ENCODE measurements around the gene VSTM4. TPM values are rescaled to one million over a fixed set of nuclear protein-coding genes. Genes with fewer than 3 reads are reported as not detected.

VSTM4 gene
- total RNA-seq, 1 experiment from 2014 or later, result 0.13 TPM

- no peaks in the 10 kb centered on the region; the same call in 1 of the 2 replicates for H3K27me3 ChIP-seq (ENCODE audit: control insufficient read depth, insufficient read depth, low read length)
- intact Hi-C loops (cut with micrococcal nuclease; ENCODE audit: unreplicated experiment), result no loop called here
Observed at GRCh38 chr10:49015700-49016099, 99.6 kb downstream of the VSTM4 start.

GRCh38 chr10:49012603-49013002, 102.7 kb downstream of the VSTM4 start:
- Histone ChIP-seq H3K4me3 (ENCODE audit: low read depth in 2 of 2, low read length in 2 of 2) (no peak overlapping the region), H3K27me3 (ENCODE audit: control insufficient read depth, insufficient read depth, low read length) (no peaks in the 10 kb centered on the region; the same call in 1 of the 2 replicates), H3K9me3 (ENCODE audit: control insufficient read depth, insufficient read depth, low read depth, low read length) (no peaks in the 10 kb centered on the region), H3K4me1 (ENCODE audit: control insufficient read depth, insufficient read depth, low read length) (no peaks in the 10 kb centered on the region), H3K36me3 (ENCODE audit: control insufficient read depth, insufficient read depth, low read length) (no peaks in the 10 kb centered on the region), H3K27ac (ENCODE audit: low read length) (no peak overlapping the region)
- DNase-seq (ENCODE audit: low read depth, low spot score) (no peak), ATAC-seq (no peak)
- TF ChIP-seq, protein P1, sequence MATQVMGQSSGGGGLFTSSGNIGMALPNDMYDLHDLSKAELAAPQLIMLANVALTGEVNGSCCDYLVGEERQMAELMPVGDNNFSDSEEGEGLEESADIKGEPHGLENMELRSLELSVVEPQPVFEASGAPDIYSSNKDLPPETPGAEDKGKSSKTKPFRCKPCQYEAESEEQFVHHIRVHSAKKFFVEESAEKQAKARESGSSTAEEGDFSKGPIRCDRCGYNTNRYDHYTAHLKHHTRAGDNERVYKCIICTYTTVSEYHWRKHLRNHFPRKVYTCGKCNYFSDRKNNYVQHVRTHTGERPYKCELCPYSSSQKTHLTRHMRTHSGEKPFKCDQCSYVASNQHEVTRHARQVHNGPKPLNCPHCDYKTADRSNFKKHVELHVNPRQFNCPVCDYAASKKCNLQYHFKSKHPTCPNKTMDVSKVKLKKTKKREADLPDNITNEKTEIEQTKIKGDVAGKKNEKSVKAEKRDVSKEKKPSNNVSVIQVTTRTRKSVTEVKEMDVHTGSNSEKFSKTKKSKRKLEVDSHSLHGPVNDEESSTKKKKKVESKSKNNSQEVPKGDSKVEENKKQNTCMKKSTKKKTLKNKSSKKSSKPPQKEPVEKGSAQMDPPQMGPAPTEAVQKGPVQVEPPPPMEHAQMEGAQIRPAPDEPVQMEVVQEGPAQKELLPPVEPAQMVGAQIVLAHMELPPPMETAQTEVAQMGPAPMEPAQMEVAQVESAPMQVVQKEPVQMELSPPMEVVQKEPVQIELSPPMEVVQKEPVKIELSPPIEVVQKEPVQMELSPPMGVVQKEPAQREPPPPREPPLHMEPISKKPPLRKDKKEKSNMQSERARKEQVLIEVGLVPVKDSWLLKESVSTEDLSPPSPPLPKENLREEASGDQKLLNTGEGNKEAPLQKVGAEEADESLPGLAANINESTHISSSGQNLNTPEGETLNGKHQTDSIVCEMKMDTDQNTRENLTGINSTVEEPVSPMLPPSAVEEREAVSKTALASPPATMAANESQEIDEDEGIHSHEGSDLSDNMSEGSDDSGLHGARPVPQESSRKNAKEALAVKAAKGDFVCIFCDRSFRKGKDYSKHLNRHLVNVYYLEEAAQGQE (IDR thresholded peaks at IDR 0.05; ENCODE audit: insufficient read depth in 1 of 2, low read depth in 2 of 2, low read length in 1 of 2), result no peak
- TF ChIP-seq TCF7L2 (IDR thresholded peaks at IDR 0.05; ENCODE audit: low read depth, low read length) (no peak), POLR2AphosphoS5 (IDR thresholded peaks at IDR 0.05; ENCODE audit: low read depth, low read length) (no peak)
- POLR2A ChIA-PET, result no interaction called here
- CTCF ChIA-PET, result no interaction called here
- in situ Hi-C loops (cut with HindIII; ENCODE audit: low pct_unique_long_range_greater_than_20kb, low sequenced_read_pairs), result no loop called here
- no TSS peak for BruUV-seq (replicated peaks)
- intact Hi-C loops (cut with micrococcal nuclease; ENCODE audit: unreplicated experiment), result no loop called here

More at GRCh38 chr10:49015700-49016099, 99.6 kb downstream of the VSTM4 start:
- H3K9me3 ChIP-seq (ENCODE audit: control insufficient read depth, insufficient read depth, low read depth, low read length), result no peaks in the 10 kb centered on the region
- H3K36me3 ChIP-seq (ENCODE audit: control insufficient read depth, insufficient read depth, low read length), result no peaks in the 10 kb centered on the region
- DNase-seq (ENCODE audit: low read depth, low spot score), result no peak
- no peak overlapping the region for H3K27ac ChIP-seq (ENCODE audit: low read length)
- no peak for ATAC-seq
- no TSS peak for BruUV-seq (replicated peaks)
- POLR2A ChIA-PET, result no interaction called here
- H3K4me3 ChIP-seq (ENCODE audit: low read depth in 2 of 2, low read length in 2 of 2), result no peak overlapping the region
- CTCF ChIA-PET, result no interaction called here
- in situ Hi-C loops (cut with HindIII; ENCODE audit: low pct_unique_long_range_greater_than_20kb, low sequenced_read_pairs), result no loop called here
- no peaks in the 10 kb centered on the region for H3K4me1 ChIP-seq (ENCODE audit: control insufficient read depth, insufficient read depth, low read length)
- TF ChIP-seq, protein P1 (IDR thresholded peaks at IDR 0.05; ENCODE audit: insufficient read depth in 1 of 2, low read depth in 2 of 2, low read length in 1 of 2), result no peak
- no peak for TF ChIP-seq SIN3A (IDR thresholded peaks at IDR 0.05; ENCODE audit: borderline replicate concordance, insufficient read depth, low read depth, low read length)
- TF ChIP-seq, protein P2, sequence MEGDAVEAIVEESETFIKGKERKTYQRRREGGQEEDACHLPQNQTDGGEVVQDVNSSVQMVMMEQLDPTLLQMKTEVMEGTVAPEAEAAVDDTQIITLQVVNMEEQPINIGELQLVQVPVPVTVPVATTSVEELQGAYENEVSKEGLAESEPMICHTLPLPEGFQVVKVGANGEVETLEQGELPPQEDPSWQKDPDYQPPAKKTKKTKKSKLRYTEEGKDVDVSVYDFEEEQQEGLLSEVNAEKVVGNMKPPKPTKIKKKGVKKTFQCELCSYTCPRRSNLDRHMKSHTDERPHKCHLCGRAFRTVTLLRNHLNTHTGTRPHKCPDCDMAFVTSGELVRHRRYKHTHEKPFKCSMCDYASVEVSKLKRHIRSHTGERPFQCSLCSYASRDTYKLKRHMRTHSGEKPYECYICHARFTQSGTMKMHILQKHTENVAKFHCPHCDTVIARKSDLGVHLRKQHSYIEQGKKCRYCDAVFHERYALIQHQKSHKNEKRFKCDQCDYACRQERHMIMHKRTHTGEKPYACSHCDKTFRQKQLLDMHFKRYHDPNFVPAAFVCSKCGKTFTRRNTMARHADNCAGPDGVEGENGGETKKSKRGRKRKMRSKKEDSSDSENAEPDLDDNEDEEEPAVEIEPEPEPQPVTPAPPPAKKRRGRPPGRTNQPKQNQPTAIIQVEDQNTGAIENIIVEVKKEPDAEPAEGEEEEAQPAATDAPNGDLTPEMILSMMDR (IDR thresholded peaks at IDR 0.05), result no peak
- TF ChIP-seq TCF7L2 (IDR thresholded peaks at IDR 0.05; ENCODE audit: low read depth, low read length), result no peak
- no peak for TF ChIP-seq POLR2AphosphoS5 (IDR thresholded peaks at IDR 0.05; ENCODE audit: low read depth, low read length)
